ENCODE results near the gene CDKAL1. TPM values are rescaled to one million over a fixed set of nuclear protein-coding genes. Genes with fewer than 3 reads are reported as not detected.

CDKAL1 gene
- polyA plus RNA-seq, 2 of the 4 experiments (the other 2 are of a cell fraction): 4.7 to 8.3 TPM

- H3K27ac ChIP-seq: no peak overlapping the region
- no peaks in the 10 kb centered on the region for H3K4me1 ChIP-seq
- 0 out of 3 replicates have a peak, but pooled peaks cover 6% of the 10 kb centered on the region for H3K9me3 ChIP-seq
- 60% methylated on average over 2 of the region's 2 CpGs for WGBS (ENCODE audit: missing lambda C conversion rate)
- no peak for TF ChIP-seq CEBPB (IDR thresholded peaks at IDR 0.05)
- no peak for TF ChIP-seq ATOH8 (CRISPR knock-in tag; IDR thresholded peaks at IDR 0.05; ENCODE audit: low read depth)
- TF ChIP-seq, protein P1, sequence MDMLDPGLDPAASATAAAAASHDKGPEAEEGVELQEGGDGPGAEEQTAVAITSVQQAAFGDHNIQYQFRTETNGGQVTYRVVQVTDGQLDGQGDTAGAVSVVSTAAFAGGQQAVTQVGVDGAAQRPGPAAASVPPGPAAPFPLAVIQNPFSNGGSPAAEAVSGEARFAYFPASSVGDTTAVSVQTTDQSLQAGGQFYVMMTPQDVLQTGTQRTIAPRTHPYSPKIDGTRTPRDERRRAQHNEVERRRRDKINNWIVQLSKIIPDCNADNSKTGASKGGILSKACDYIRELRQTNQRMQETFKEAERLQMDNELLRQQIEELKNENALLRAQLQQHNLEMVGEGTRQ (IDR thresholded peaks at IDR 0.05): no peak
- TF ChIP-seq TFCP2L1 (CRISPR knock-in tag; IDR thresholded peaks at IDR 0.05): no peak
- no peak for TF ChIP-seq REST (IDR thresholded peaks at IDR 0.05)
- TF ChIP-seq, protein P2, sequence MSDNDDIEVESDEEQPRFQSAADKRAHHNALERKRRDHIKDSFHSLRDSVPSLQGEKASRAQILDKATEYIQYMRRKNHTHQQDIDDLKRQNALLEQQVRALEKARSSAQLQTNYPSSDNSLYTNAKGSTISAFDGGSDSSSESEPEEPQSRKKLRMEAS (IDR thresholded peaks at IDR 0.05): no peak
- TF ChIP-seq, protein P3, sequence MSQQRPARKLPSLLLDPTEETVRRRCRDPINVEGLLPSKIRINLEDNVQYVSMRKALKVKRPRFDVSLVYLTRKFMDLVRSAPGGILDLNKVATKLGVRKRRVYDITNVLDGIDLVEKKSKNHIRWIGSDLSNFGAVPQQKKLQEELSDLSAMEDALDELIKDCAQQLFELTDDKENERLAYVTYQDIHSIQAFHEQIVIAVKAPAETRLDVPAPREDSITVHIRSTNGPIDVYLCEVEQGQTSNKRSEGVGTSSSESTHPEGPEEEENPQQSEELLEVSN (IDR thresholded peaks at IDR 0.05; ENCODE audit: borderline replicate concordance, low read depth): no peak
- no peak for TF ChIP-seq RFX5 (IDR thresholded peaks at IDR 0.05)
- no peak for TF ChIP-seq HES2 (IDR thresholded peaks at IDR 0.05)
- no peak for TF ChIP-seq RCOR1 (IDR thresholded peaks at IDR 0.05; ENCODE audit: low read depth, low read length)
- TF ChIP-seq MAZ (IDR thresholded peaks at IDR 0.05; ENCODE audit: borderline replicate concordance, low read depth, low read length): no peak
- no peak for TF ChIP-seq MAFK (IDR thresholded peaks at IDR 0.05; ENCODE audit: partially characterized antibody)
- no peak for TF ChIP-seq SMC3 (IDR thresholded peaks at IDR 0.05)
- no peak for TF ChIP-seq TP53 (CRISPR knock-in tag; IDR thresholded peaks at IDR 0.05)
- TF ChIP-seq HOXB5 (CRISPR knock-in tag; IDR thresholded peaks at IDR 0.05): no peak
- TF ChIP-seq RAD21 (conservative IDR thresholded peaks at IDR 0.05 in 1 of 2, IDR thresholded peaks at IDR 0.05 in 1 of 2): no peak
- DNase-seq (ENCODE audit: low read depth in 1 of 2, low spot score in 1 of 2) (no peak), ATAC-seq (no peak), FAIRE-seq (no peak)
- no peak overlapping the region for H3K4me3 ChIP-seq
- no peak overlapping the region for H3K4me2 ChIP-seq
- POLR2A ChIA-PET: no interaction called here
- CTCF ChIA-PET: no interaction called here
Observed at GRCh38 chr6:21073318-21073839, 539.1 kb downstream of the CDKAL1 start.

DNA sequence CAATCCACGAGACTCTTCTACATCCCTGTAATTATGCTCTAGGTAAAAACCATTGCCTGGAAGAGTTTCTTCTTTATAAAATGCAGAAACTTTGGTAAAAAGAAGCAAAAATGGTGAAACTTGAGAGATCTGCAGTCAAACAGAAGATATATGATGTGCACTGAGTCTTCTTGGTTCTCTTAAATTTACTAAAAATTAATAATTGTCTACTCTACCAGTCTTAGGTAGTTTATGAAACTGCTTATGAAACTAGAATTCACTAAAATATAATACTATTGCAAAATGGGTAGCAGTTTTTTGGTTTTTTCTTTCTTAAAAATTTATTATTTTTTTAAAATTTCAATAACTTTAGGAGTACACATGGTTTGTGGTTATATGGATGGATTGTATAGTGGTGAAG is 540.2 kb downstream of the CDKAL1 start:
- no peak overlapping the region for H3K4me3 ChIP-seq
- H3K27ac ChIP-seq: no peak overlapping the region
- DNase-seq (ENCODE audit: low read depth in 1 of 2, low spot score in 1 of 2) (no peak), ATAC-seq (no peak), FAIRE-seq (no peak)
- H3K4me2 ChIP-seq: no peak overlapping the region
- no peaks in the 10 kb centered on the region for H3K4me1 ChIP-seq
- WGBS (ENCODE audit: missing lambda C conversion rate): 80% methylated on average over 1 of the region's 1 CpG
- CTCF ChIA-PET: interaction anchor here (0.5 kb wide), 1 partner anchor 85 kb away, joined by 3 read pairs; no protein-coding TSS in a partner anchor
- POLR2A ChIA-PET: no interaction called here
- H3K9me3 ChIP-seq: 0 out of 3 replicates have a peak, but pooled peaks cover 6% of the 10 kb centered on the region
- TF ChIP-seq FOSL2 (IDR thresholded peaks at IDR 0.05) (no peak), FOSL2 (CRISPR knock-in tag; IDR thresholded peaks at IDR 0.05) (no peak), NR3C1 (IDR thresholded peaks at IDR 0.05) (no peak), JUN (IDR thresholded peaks at IDR 0.05) (no peak), ZFP36 (IDR thresholded peaks at IDR 0.05; ENCODE audit: borderline replicate concordance, partially characterized antibody) (no peak), ESRRA (IDR thresholded peaks at IDR 0.05; ENCODE audit: borderline replicate concordance, low read length) (no peak), RNF2 (IDR thresholded peaks at IDR 0.05; ENCODE audit: borderline replicate concordance, low read depth) (no peak), KDM5A (IDR thresholded peaks at IDR 0.05) (no peak), KDM1A (IDR thresholded peaks at IDR 0.05; ENCODE audit: low read depth) (no peak), CBX2 (IDR thresholded peaks at IDR 0.05; ENCODE audit: borderline replicate concordance, low read depth) (no peak), ZC3H11A (IDR thresholded peaks at IDR 0.05) (no peak), BHLHE40 (IDR thresholded peaks at IDR 0.05; ENCODE audit: low read depth, low read length) (no peak), HOXB5 (CRISPR knock-in tag; IDR thresholded peaks at IDR 0.05) (no peak), RAD21 (conservative IDR thresholded peaks at IDR 0.05 in 1 of 2, IDR thresholded peaks at IDR 0.05 in 1 of 2) (no peak), POLR2A (IDR thresholded peaks at IDR 0.05; ENCODE audit: low read length) (no peak), EHMT2 (IDR thresholded peaks at IDR 0.05; ENCODE audit: low read depth) (no peak), HOXA7 (CRISPR knock-in tag; IDR thresholded peaks at IDR 0.05) (no peak), NFE2L2 (conservative IDR thresholded peaks at IDR 0.05; ENCODE audit: low read length) (no peak), ATOH8 (CRISPR knock-in tag; IDR thresholded peaks at IDR 0.05; ENCODE audit: low read depth) (no peak), SREBF2 (IDR thresholded peaks at IDR 0.05) (no peak)
